Mucosa of stomach (tissue), 1 donor: Measurements from ENCODE around the gene GNA15.
A peak's percentile ranks its signal among the peaks of the same experiment; 100 is the strongest.
"Not testable (repeated sequence)": the region's sequence is repeated elsewhere in the genome, so short reads cannot be mapped to it uniquely, and the experiment has no call there.

Source experiments
- H3K27me3 ChIP-seq: one replicate; pipeline ENCODE4 v1.7.0; 2013; ENCODE audit warnings: mild to moderate bottlenecking, low read length; ENCODE audit not compliant: control insufficient read depth, insufficient read depth
- H3K36me3 ChIP-seq: one replicate; pipeline ENCODE4 v1.7.0; 2013; ENCODE audit warnings: low read length; ENCODE audit not compliant: control insufficient read depth, insufficient read depth
- H3K4me1 ChIP-seq: one replicate; pipeline ENCODE4 v1.7.0; 2013; ENCODE audit warnings: mild to moderate bottlenecking, low read length; ENCODE audit not compliant: control insufficient read depth, insufficient read depth
- H3K4me3 ChIP-seq: one replicate; pipeline ENCODE4 v1.7.0; 2013; ENCODE audit warnings: low read length
- H3K9ac ChIP-seq: one replicate; pipeline ENCODE4 v1.7.0; 2013; ENCODE audit warnings: mild to moderate bottlenecking, low read length, moderate library complexity
- H3K9me3 ChIP-seq: one replicate; pipeline ENCODE4 v1.7.0; 2013; ENCODE audit warnings: mild to moderate bottlenecking, low read length, moderate library complexity; ENCODE audit not compliant: control insufficient read depth
- donor health status: Pancreatic carcinoma.

GNA15 gene

GRCh38 chr19:3159565-3159964 is 23.7 kb downstream of the GNA15 start:
- Histone ChIP-seq H3K36me3 (peaks cover 6% of the 10 kb centered on the region), H3K9me3 (no peaks in the 10 kb centered on the region), H3K27me3 (no peaks in the 10 kb centered on the region), H3K4me3 (no peak overlapping the region), H3K4me1 (no peaks in the 10 kb centered on the region), H3K9ac (no peak overlapping the region)

GRCh38 chr19:3160219-3160618 is 24.4 kb downstream of the GNA15 start:
- no peaks in the 10 kb centered on the region for H3K9me3 ChIP-seq
- no peaks in the 10 kb centered on the region for H3K27me3 ChIP-seq
- H3K4me1 ChIP-seq = no peaks in the 10 kb centered on the region
- no peak overlapping the region for H3K9ac ChIP-seq
- peaks cover 6% of the 10 kb centered on the region for H3K36me3 ChIP-seq
- H3K4me3 ChIP-seq = no peak overlapping the region

GRCh38 chr19:3161453-3161852 is 25.6 kb downstream of the GNA15 start:
- Histone ChIP-seq H3K36me3 (no peaks in the 10 kb centered on the region), H3K4me1 (no peaks in the 10 kb centered on the region), H3K9ac (no peak overlapping the region), H3K4me3 (no peak overlapping the region), H3K27me3 (no peaks in the 10 kb centered on the region), H3K9me3 (no peaks in the 10 kb centered on the region)

- Histone ChIP-seq H3K36me3 (no peaks in the 10 kb centered on the region), H3K27me3 (no peaks in the 10 kb centered on the region), H3K4me1 (no peaks in the 10 kb centered on the region), H3K9me3 (no peaks in the 10 kb centered on the region), H3K9ac (no peak overlapping the region), H3K4me3 (no peak overlapping the region)
These were observed 26.8 kb downstream of the GNA15 start for GRCh38 chr19:3162418-3163229.

- Histone ChIP-seq H3K9me3 (no peaks in the 10 kb centered on the region), H3K27me3 (no peaks in the 10 kb centered on the region), H3K36me3 (no peaks in the 10 kb centered on the region), H3K4me1 (no peaks in the 10 kb centered on the region), H3K4me3 (no peak overlapping the region), H3K9ac (no peak overlapping the region)
These were observed 27.5 kb downstream of the GNA15 start for GRCh38 chr19:3163230-3163886.

GRCh38 chr19:3163943-3164342 is 28.1 kb downstream of the GNA15 start:
- no peak overlapping the region for H3K9ac ChIP-seq
- H3K36me3 ChIP-seq = no peaks in the 10 kb centered on the region
- no peaks in the 10 kb centered on the region for H3K27me3 ChIP-seq
- no peaks in the 10 kb centered on the region for H3K9me3 ChIP-seq
- H3K4me3 ChIP-seq = no peak overlapping the region
- H3K4me1 ChIP-seq = no peaks in the 10 kb centered on the region

GRCh38 chr19:3167533-3168272 is 31.9 kb downstream of the GNA15 start:
- peaks cover 16% of the 10 kb centered on the region for H3K4me1 ChIP-seq
- H3K27me3 ChIP-seq = no peaks in the 10 kb centered on the region
- no peak overlapping the region for H3K9ac ChIP-seq
- H3K36me3 ChIP-seq = no peaks in the 10 kb centered on the region
- no peak overlapping the region for H3K4me3 ChIP-seq
- H3K9me3 ChIP-seq = no peaks in the 10 kb centered on the region

GRCh38 chr19:3171894-3172672 is 36.2 kb downstream of the GNA15 start:
- Histone ChIP-seq H3K4me3 (no peak overlapping the region), H3K27me3 (no peaks in the 10 kb centered on the region), H3K4me1 (peaks cover 30% of the 10 kb centered on the region), H3K36me3 (no peaks in the 10 kb centered on the region), H3K9ac (peak overlapping the region; percentile 42), H3K9me3 (no peaks in the 10 kb centered on the region)

GRCh38 chr19:3172673-3173000 is 36.8 kb downstream of the GNA15 start:
- H3K9ac ChIP-seq = peak overlapping the region; percentile 42
- H3K9me3 ChIP-seq, H3K4me3 ChIP-seq, H3K27me3 ChIP-seq, H3K36me3 ChIP-seq: not testable (repeated sequence)
- H3K4me1 ChIP-seq = peaks cover 36% of the 10 kb centered on the region

- Histone ChIP-seq H3K4me3 (no peak overlapping the region), H3K36me3 (no peaks in the 10 kb centered on the region), H3K27me3 (no peaks in the 10 kb centered on the region), H3K9me3 (no peaks in the 10 kb centered on the region), H3K9ac (peak overlapping the region; percentile 76), H3K4me1 (peaks cover 36% of the 10 kb centered on the region)
These were observed 40.2 kb downstream of the GNA15 start for GRCh38 chr19:3175781-3176714.
